Measurements from ENCODE around the gene GALNT2.

GALNT2 gene

DNA sequence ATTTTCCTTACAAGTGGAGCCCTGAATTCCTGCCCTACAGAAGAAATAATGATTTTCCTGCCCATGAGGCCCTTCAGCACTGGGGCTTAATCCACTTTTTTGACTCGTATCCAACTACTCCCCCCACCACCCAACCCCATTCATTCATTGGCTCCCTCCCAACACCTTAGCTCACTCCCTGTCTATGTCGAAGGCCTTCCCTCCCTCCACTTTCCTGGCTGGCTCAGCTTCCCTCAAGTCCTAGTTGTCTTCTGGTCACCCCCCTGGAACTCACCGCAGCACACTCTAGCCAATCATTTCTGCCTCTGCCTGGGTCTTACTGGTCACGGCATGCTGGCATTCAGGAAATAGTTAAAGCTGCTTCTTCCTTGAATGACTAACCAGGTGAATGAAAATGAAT lies 240.2 kb downstream of the GALNT2 start:
- Mint-ChIP-seq H3K27ac (ENCODE audit: low read depth) (no peak overlapping the region), H3K36me3 (ENCODE audit: insufficient read depth) (no peaks in the 10 kb centered on the region), H3K9me3 (no peaks in the 10 kb centered on the region), H3K4me3 (no peak overlapping the region), H3K4me1 (peaks cover 5% of the 10 kb centered on the region), H3K27me3 (peaks cover 17% of the 10 kb centered on the region)
- ATAC-seq (replicated peaks; ENCODE audit: extremely low read depth, poor library complexity, severe bottlenecking) (no peak), DNase-seq (ENCODE audit: low spot score in 2 of 2) (no peak)

DNA sequence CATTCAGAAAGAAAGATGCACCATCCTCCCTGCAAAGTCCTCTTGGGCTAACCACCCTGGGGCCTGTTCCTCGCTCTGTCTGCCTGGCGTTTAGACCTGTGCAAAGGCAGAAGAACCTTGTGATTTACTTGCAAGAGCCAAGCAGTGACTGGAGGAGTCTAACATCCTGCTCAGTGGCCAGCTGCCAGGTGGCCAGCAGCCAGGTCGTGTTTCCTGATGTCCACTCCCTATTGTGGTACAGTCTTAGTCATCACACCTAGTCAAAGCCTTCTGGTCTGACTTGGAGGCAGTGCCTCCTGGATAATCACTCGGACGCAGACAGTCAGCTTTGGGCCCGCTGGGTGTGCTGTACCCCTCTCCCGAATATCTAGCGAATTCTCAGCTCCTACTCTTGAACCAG lies 241.0 kb downstream of the GALNT2 start:
- H3K36me3 Mint-ChIP-seq (ENCODE audit: insufficient read depth), result no peaks in the 10 kb centered on the region
- no peak overlapping the region for H3K4me3 Mint-ChIP-seq
- no peaks in the 10 kb centered on the region for H3K9me3 Mint-ChIP-seq
- no peak overlapping the region for H3K27ac Mint-ChIP-seq (ENCODE audit: low read depth)
- H3K27me3 Mint-ChIP-seq, result peaks cover 25% of the 10 kb centered on the region
- no peak for ATAC-seq (replicated peaks; ENCODE audit: extremely low read depth, poor library complexity, severe bottlenecking)
- DNase-seq (ENCODE audit: low spot score in 2 of 2), result no peak
- peaks cover 5% of the 10 kb centered on the region for H3K4me1 Mint-ChIP-seq

DNA sequence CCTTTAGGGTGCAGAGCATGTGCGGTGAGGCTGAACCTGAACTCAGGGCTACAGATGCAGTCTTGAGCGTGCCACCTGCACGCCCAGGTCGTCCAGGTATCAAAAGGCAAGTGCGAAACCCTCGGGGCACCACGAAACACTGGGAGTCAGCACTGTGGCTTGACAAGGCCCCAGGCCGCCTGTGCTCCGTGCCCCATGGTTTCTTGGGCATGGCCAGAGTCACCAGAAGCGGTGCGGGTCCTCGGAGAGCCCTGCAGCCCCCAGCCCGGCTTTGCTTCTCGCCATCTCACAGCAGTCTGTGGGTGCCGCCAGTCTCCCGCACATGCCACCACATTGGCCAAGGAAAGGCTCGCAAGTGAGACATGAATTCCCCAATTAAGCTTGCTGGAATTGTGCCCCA lies 241.8 kb downstream of the GALNT2 start:
- no peaks in the 10 kb centered on the region for H3K9me3 Mint-ChIP-seq

DNA sequence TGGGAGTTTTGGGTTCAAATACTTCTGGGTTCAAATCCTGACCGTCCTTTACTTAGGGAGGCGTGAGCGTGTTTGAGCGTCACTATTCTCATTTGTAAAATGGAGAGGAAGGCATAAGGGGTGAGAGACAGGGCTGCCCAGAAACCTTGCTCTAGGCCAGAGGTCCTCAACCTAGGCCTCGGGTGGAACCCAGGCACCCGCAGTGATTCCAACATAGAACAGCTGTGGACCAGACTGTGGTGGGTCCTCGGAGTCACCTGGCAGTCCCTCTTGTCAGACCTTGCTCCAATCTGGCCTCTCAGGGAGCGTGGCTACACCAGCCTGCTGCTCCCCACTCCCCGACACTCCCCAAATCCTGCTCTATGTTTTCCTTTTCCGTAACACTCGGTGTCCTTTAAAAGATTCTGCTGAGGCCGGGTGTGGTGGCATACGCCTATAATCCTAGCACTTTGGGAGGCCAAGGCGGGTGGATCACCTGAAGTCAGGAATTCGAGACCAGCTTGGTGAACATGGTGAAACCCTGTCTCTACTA lies 242.7 kb downstream of the GALNT2 start:
- Mint-ChIP-seq H3K36me3 (ENCODE audit: insufficient read depth) (no peaks in the 10 kb centered on the region), H3K27me3 (peaks cover 25% of the 10 kb centered on the region), H3K4me3 (no peak overlapping the region), H3K27ac (ENCODE audit: low read depth) (no peak overlapping the region), H3K9me3 (no peaks in the 10 kb centered on the region), H3K4me1 (peaks cover 5% of the 10 kb centered on the region)
- ATAC-seq (replicated peaks; ENCODE audit: extremely low read depth, poor library complexity, severe bottlenecking) (no peak), DNase-seq (ENCODE audit: low spot score in 2 of 2) (no peak)

More for the DNA sequence above, 241.8 kb downstream of the GALNT2 start:
- DNase-seq (ENCODE audit: low spot score in 2 of 2) (no peak), ATAC-seq (replicated peaks; ENCODE audit: extremely low read depth, poor library complexity, severe bottlenecking) (no peak)
- Mint-ChIP-seq H3K27me3 (peaks cover 19% of the 10 kb centered on the region), H3K4me1 (peaks cover 5% of the 10 kb centered on the region), H3K4me3 (no peak overlapping the region), H3K27ac (ENCODE audit: low read depth) (no peak overlapping the region), H3K36me3 (ENCODE audit: insufficient read depth) (no peaks in the 10 kb centered on the region)

DNA sequence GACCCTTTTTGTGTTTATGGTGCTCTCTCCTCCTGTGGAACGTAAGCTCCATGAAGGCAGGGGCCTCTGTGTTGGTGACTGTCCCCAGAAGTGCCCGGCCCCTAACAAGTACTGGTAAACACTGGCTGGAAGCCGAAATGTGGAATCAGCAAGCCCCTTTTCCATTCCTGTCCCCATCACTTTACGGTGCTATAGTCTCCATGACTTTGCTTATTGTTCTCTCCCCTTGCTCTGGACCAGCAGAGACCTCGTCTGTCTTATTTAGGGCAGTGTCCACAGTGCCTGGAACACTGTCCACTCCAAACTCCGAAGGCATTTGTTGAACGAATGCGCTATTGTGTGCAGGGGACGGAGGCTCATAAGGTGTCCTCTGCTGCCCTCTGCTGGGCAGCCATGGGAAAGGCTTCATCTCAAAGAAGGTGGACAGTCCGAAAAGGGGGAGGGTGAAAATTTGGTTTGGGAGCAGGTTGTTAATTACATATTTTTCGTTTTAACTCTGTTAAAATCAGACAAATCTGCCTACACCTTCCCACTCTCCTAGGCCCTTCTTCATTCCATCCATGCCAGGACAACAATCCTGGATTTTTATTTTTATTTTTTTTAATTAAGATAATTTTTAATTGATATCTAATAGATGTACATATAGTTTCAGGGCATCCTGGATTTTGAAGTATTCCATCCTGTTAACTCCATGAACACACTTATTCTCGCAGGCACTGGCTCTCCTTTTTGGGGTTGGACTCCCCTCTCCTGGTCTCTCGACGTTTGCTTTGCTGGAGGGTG lies 243.5 kb downstream of the GALNT2 start:
- no peaks in the 10 kb centered on the region for H3K9me3 Mint-ChIP-seq
- H3K27me3 Mint-ChIP-seq, result peaks cover 25% of the 10 kb centered on the region
- no peaks in the 10 kb centered on the region for H3K36me3 Mint-ChIP-seq (ENCODE audit: insufficient read depth)
- H3K4me3 Mint-ChIP-seq, result no peak overlapping the region
- H3K27ac Mint-ChIP-seq (ENCODE audit: low read depth), result no peak overlapping the region
- H3K4me1 Mint-ChIP-seq, result peaks cover 5% of the 10 kb centered on the region
- ATAC-seq (replicated peaks; ENCODE audit: extremely low read depth, poor library complexity, severe bottlenecking) (no peak), DNase-seq (ENCODE audit: low spot score in 2 of 2) (peak; percentile 33 to 47)

DNA sequence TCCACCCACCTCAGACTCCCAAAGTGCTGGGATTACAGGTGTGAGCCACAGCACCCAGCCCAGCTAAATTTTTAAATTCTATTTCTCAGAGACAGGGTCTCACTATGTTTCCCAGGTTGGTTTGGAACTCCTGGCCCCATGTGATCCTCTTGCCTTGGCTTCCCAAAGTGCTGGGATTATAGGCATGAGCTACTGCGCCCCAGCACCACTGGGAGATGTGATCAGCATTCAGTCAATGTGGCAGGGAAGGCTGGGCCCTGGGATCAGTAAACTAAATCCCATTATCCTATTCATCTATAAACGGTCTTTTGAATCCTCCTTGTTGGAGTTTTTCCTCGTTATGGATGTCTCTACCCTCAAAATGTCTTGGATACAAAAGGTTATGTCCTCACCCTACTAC lies 245.6 kb downstream of the GALNT2 start:
- Mint-ChIP-seq H3K27ac (ENCODE audit: low read depth) (no peak overlapping the region), H3K4me3 (no peak overlapping the region), H3K4me1 (peaks cover 5% of the 10 kb centered on the region), H3K27me3 (peaks cover 25% of the 10 kb centered on the region), H3K36me3 (ENCODE audit: insufficient read depth) (no peaks in the 10 kb centered on the region), H3K9me3 (no peaks in the 10 kb centered on the region)
- no peak for ATAC-seq (replicated peaks; ENCODE audit: extremely low read depth, poor library complexity, severe bottlenecking)
- no peak for DNase-seq (ENCODE audit: low spot score in 2 of 2)

DNA sequence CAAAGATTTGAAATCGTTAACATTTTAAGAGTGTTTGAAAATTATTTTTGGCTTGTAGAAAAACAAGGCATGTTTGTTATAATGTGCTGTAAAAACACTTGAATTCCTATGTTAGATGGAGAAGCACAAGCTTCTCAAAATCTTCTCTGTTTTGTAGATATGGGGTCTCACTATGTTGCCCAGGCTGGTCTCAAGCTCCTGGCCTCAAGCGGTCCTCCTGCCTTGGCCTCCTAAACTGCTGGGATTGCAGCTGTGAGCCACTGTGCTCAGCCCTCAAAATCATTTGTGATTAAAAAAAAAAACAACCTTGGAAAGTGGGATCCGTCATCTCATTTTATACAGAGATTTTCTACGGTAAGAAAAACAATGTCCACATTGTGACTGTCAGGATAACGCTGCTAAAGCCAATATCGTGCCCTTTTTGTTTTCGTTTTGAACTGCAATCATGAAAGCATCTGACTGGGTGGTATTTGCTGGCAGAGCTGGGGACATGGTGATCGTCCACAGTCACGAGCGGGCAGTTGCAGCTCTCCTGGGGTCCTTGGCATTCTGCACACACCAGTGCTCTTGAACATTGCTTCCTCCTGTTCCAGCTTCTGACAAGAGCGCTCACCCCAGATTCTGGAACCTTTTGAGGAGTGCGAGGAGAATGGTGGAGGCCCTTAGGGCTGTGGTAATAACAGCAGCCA lies 246.6 kb downstream of the GALNT2 start:
- no peak for ATAC-seq (replicated peaks; ENCODE audit: extremely low read depth, poor library complexity, severe bottlenecking)
- Mint-ChIP-seq H3K4me3 (no peak overlapping the region), H3K4me1 (peaks cover 5% of the 10 kb centered on the region), H3K27me3 (peaks cover 25% of the 10 kb centered on the region), H3K9me3 (no peaks in the 10 kb centered on the region), H3K36me3 (ENCODE audit: insufficient read depth) (no peaks in the 10 kb centered on the region), H3K27ac (ENCODE audit: low read depth) (no peak overlapping the region)
- DNase-seq (ENCODE audit: low spot score in 2 of 2), result no peak

DNA sequence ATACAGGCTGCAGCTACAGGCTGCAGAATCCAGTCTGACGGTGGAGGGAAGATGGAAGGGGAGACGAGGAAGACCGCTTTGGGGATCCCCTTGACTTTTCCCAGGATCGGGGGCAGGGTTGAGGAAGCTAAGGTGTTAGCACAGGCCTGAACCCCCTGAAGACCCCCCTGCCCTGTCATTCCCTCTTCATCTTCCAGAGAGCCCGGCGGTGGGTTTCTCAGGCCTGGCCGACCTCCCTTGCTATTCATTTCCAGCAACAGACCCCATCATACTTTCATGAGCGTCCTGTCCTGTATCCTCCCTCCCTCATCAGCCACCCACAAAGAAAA lies 247.1 kb downstream of the GALNT2 start:
- ATAC-seq (replicated peaks; ENCODE audit: extremely low read depth, poor library complexity, severe bottlenecking), result no peak
- H3K4me1 Mint-ChIP-seq, result peaks cover 5% of the 10 kb centered on the region
- H3K27me3 Mint-ChIP-seq, result peaks cover 25% of the 10 kb centered on the region
- no peak for DNase-seq (ENCODE audit: low spot score in 2 of 2)
- no peaks in the 10 kb centered on the region for H3K9me3 Mint-ChIP-seq
- no peak overlapping the region for H3K27ac Mint-ChIP-seq (ENCODE audit: low read depth)
- no peak overlapping the region for H3K4me3 Mint-ChIP-seq
- no peaks in the 10 kb centered on the region for H3K36me3 Mint-ChIP-seq (ENCODE audit: insufficient read depth)

DNA sequence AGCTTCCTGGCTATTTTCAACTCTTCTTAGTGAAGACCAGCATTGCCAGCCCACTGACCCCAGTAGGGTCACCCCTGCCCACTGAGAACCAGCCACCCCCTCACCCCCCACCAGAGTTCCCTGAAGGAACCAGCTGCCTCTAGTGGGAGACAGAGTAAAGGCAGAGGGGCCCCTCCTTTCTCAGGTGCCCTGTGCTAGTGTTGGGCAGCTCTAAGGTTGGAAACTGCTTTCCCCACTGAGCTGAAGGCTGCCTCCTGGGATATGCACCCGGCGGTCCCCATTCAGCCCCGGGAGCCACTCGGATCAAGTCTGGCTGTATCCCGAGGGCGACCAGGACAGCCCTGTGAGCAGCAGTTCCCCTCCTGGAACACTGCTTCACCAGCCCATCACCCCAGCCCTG lies 248.1 kb downstream of the GALNT2 start:
- DNase-seq (ENCODE audit: low spot score in 2 of 2) (no peak), ATAC-seq (replicated peaks; ENCODE audit: extremely low read depth, poor library complexity, severe bottlenecking) (no peak)
- H3K4me3 Mint-ChIP-seq, result no peak overlapping the region
- H3K27me3 Mint-ChIP-seq, result peaks cover 25% of the 10 kb centered on the region
- H3K4me1 Mint-ChIP-seq, result peaks cover 5% of the 10 kb centered on the region
- no peaks in the 10 kb centered on the region for H3K9me3 Mint-ChIP-seq
- H3K36me3 Mint-ChIP-seq (ENCODE audit: insufficient read depth), result no peaks in the 10 kb centered on the region
- no peak overlapping the region for H3K27ac Mint-ChIP-seq (ENCODE audit: low read depth)

DNA sequence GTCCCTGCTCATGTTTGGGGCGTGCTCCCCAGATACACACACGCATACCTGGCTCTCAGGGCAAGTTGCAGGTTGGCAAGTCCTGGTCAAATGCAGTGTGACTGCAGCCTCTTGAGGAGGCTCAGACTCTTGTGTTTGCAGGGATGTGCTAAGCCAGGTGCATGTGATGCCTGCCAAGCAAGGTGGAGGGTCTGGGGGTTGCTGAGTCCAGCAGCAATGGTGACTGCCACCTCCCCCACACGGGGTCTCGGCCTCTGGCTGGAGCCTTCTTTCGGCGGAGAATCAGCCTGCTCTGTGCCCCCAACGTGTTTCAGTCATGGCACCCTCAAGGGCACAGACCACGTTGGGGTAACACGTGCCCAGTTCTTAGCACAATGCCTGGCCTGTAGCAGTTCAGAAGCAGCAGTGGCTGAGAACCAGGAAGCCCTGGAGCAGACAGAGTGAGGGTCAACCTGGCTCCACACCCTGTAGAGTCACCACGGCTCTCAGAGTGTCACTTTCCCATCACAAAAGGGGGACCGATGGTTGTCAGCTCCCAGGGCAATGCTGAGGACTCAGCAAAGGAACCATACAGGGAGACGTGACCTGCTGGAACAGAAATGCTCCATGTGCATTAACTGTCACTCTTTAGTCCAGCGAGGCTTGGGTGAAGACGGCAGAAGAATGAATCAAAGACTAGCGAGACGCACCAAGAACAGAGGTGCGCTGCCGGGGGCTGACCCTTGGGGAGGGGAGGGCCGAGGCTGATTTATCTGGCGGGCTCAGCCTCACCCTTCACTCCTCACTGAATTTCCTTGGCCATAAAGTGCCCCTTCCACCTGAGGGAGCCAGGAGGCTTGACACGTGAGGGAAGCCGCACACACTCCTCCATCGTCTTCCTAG lies 250.1 kb downstream of the GALNT2 start:
- DNase-seq (ENCODE audit: low spot score in 2 of 2) (no peak), ATAC-seq (replicated peaks; ENCODE audit: extremely low read depth, poor library complexity, severe bottlenecking) (no peak)
- no peaks in the 10 kb centered on the region for H3K4me1 Mint-ChIP-seq
- peaks cover 29% of the 10 kb centered on the region for H3K27me3 Mint-ChIP-seq
- H3K27ac Mint-ChIP-seq (ENCODE audit: low read depth), result no peak overlapping the region
- no peaks in the 10 kb centered on the region for H3K9me3 Mint-ChIP-seq
- no peaks in the 10 kb centered on the region for H3K36me3 Mint-ChIP-seq (ENCODE audit: insufficient read depth)
- H3K4me3 Mint-ChIP-seq, result no peak overlapping the region

DNA sequence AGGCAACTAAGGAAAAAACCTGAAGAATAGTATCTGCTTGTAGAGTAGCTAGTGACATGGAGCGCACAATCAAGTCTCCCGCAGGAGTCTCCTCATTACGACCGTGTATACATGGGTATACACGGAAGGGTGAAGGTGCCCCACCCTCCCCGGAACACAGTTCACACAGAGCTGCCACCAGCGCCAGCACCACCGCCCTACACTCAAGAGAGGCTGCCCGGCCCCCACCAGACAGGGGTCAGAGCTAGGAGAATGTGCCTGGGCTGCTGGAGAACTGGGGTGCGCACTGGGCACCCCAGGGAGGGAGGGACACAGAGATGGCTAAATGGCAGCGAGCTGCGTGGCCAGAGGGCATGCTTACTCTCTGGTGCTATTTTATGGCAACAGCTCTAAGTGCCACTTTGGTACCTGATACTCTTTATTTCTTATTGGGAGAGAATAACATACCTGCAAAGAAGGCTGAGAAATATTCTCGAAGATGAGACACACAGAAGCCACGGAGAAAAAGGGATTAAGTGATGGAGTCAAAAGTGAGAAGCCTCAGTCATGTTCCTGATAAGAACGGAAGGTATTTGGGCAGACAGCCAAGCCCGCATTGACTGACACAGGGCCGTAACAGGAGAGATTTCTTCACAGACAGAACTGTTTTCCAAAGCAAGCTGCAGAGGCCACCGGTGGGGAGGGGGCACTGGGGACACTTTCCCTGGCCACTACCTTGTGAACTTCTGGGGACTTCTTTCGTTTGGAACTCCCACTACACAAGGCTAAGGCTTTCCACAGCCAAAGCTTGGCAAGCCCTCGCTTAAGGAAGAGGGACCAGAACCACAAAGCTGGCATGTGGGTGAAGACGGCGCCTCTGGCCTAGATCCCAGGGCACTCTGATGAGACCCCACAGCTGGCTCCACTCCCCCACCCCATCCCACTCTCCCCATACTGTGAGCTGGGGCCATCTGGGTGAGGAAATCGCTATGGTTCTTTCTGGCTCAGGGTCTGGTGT lies 251.1 kb downstream of the GALNT2 start:
- H3K4me3 Mint-ChIP-seq, result no peak overlapping the region
- H3K27ac Mint-ChIP-seq (ENCODE audit: low read depth), result no peak overlapping the region
- DNase-seq (ENCODE audit: low spot score in 2 of 2) (no peak), ATAC-seq (replicated peaks; ENCODE audit: extremely low read depth, poor library complexity, severe bottlenecking) (no peak)
- no peaks in the 10 kb centered on the region for H3K4me1 Mint-ChIP-seq
- no peaks in the 10 kb centered on the region for H3K36me3 Mint-ChIP-seq (ENCODE audit: insufficient read depth)
- H3K27me3 Mint-ChIP-seq, result peaks cover 24% of the 10 kb centered on the region
- no peaks in the 10 kb centered on the region for H3K9me3 Mint-ChIP-seq

All from central memory CD8-positive, alpha-beta T cell (primary cell).